Ecto neural progenitor cell (in vitro differentiated cells): ENCODE results near the gene ACOT6.
"Not testable (repeated sequence)": the region's sequence is repeated elsewhere in the genome, so short reads cannot be mapped to it uniquely, and the experiment has no call there.

Experiments used
- DNase-seq: peaks from one replicate; pipeline ENCODE4 v3.0.0-alpha.2; 2018; ENCODE audit warnings: low spot score

Gene ACOT6, protein sequence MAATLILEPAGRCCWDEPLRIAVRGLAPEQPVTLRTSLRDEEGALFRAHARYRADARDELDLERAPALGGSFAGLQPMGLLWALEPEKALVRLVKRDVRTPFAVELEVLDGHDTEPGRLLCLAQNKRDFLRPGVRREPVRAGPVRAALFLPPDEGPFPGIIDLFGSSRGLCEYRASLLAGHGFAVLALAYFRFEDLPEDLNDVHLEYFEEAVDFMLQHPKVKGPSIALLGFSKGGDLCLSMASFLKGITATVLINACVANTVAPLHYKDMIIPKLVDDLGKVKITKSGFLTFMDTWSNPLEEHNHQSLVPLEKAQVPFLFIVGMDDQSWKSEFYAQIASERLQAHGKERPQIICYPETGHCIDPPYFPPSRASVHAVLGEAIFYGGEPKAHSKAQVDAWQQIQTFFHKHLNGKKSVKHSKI

DNA sequence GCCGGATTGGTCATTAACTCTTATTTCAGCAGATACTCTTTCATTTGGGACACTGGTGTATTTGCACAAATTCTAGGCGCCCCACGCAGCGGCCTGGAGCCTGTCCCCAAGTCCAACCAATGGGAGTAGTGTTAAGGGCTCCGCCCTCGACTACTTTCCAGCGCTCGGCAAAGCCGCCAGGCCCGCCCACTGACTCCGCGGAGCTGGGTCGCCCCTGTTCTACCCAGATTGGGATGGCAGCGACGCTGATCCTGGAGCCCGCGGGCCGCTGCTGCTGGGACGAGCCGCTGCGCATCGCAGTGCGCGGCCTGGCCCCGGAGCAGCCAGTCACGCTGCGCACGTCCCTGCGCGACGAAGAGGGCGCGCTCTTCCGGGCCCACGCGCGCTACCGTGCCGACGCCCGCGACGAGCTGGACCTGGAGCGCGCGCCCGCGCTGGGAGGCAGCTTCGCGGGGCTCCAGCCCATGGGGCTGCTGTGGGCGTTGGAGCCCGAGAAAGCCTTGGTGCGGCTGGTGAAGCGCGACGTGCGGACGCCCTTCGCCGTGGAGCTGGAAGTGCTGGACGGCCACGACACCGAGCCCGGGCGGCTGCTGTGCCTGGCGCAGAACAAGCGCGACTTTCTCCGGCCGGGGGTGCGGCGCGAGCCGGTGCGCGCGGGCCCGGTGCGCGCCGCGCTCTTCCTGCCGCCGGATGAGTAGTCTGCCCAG is at the start of gene ACOT6:
TSS of gene ACOT6 (plus strand) at position 179 of the 707 bp plus-strand sequence. CDS start at position 234, 55 bp downstream.
- peak; percentile 90 for DNase-seq

DNA sequence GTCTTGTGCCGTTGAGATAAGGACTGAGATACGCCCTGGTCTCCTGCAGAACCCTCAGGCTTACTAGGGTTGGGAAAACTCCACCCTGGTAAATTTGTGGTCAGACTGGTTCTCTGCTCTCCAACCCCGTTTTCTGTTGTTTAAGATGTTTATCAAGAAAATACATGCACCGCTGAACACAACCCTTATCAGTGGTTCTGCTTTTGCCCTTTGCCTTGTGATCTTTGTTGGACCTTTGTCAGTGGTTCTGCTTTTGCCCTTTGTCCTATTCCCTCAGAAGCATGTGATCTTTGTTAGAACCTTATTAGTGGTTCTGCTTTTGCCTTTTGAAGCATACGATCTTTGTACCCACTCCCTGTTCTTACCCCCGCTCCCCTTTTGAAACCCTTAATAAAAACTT is 49.6 kb upstream of the ACOT6 start:
- DNase-seq = not testable (repeated sequence)

DNA sequence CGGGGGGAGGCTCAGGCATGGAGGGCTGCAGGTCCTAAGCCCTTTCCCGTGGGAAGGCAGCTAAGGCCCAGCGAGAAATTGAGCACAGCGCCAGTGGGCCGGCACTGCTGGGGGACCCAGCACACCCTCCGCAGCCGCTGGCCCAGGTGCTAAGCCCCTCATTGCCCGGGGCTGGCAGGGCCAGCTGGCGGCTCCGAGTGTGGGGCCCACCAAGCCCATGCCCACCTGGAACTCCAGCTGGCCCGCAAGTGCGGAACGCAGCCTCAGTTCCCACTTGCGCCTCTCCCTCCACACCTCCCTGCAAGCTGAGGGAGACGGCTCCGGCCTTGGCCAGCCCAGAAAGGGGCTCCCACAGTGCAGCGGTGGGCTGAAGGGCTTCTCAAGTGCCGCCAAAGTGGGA is 45.9 kb upstream of the ACOT6 start:
- DNase-seq = not testable (repeated sequence)

DNA sequence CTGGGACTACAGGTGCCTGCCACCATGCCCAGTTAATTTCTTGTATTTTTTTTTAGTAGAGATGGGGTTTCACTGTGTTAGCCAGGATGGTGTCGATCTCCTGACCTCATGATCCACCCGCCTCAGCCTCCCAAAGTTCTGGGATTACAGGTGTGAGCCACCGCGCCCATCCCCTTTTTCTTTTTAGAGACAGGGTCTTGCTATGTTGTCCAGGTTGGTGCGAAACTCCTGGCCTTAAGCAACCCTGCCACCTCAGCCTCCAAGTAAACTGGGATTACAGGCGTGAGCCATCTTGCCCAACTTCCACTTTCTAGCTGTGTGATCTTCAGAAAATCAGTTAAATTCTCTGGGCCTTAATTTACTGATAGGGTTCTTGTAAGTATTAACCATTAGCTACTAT is 45.4 kb upstream of the ACOT6 start:
- not testable (repeated sequence) for DNase-seq

DNA sequence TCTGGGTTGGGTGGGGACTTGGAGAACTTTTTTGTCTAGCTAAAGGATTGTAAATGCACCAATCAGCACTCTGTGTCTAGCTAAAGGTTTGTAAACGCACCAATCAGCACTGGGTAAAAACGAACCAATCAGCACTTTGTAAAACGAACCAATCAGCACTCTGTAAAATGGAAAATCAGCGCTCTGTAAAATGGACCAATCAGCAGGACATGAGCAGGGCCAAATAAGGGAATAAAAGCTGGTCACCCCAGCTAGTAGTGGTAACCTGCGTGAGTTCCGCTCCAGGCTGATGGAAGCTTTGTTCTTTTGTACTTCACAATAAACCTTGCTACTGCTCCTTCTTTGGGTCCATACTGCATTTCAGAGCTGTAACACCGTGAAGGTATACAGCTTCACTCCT is 45.0 kb upstream of the ACOT6 start:
- no peak for DNase-seq

GRCh38 chr14:73567951-73568885 is 44.1 kb upstream of the ACOT6 start:
- no peak for DNase-seq

- DNase-seq = not testable (repeated sequence)
Measured at GRCh38 chr14:73568886-73569184, 43.5 kb upstream of the ACOT6 start.

- peak; percentile 70 for DNase-seq
Measured at GRCh38 chr14:73569185-73569958, 42.9 kb upstream of the ACOT6 start, which contains the start of gene ACOT2. ACOT2 (plus strand) TSS chr14:73569213; CDS start chr14:73569241, 28 bp downstream.

GRCh38 chr14:73570913-73571312 is 41.4 kb upstream of the ACOT6 start:
- DNase-seq = peak; percentile 70

- not testable (repeated sequence) for DNase-seq
Measured at GRCh38 chr14:73573034-73573433, 39.3 kb upstream of the ACOT6 start.

GRCh38 chr14:73573740-73574139 is 38.6 kb upstream of the ACOT6 start:
- DNase-seq = not testable (repeated sequence)

DNA sequence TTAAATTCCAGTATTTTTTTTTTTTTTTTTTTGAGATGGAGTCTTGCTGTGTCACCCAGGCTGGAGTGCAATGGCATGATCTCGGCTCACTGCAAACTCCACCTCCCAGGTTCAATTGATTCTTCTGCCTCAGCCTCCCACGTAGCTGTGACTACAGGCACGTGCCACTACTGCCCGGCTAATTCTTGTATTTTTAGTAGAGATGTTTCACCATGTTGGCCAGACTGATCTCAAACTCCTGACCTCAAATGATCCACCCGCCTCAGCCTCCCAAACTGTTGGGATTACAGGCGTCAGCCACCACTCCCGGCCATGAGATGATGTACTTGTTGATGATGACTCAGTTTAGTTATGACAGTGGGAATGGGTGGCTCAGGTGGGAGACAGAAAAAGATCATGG is 38.1 kb upstream of the ACOT6 start:
- not testable (repeated sequence) for DNase-seq

GRCh38 chr14:73576391-73576790 is 35.9 kb upstream of the ACOT6 start:
- DNase-seq = no peak

DNA sequence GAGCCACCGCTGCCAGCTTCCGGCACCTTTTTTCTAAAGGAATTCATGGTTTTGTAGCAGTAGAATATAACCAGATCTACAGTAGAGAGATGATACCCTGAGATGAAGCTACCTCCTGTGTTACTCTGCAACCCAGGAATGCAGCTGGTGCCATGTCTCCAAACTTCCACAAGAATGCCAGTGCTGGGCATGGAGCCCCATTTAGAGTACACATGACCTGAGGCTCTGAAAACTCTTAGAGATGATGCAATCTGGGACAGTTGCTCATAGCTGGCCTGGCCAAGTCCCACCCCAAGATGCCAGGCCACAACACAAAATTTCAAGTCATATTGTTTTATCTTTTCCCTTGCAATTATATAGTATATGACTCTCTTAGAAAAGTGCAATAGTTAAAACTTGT is 35.1 kb upstream of the ACOT6 start:
- DNase-seq = not testable (repeated sequence)

GRCh38 chr14:73582102-73582979 is 30.0 kb upstream of the ACOT6 start:
- not testable (repeated sequence) for DNase-seq

GRCh38 chr14:73588695-73589094 is 23.6 kb upstream of the ACOT6 start:
- DNase-seq = no peak

DNA sequence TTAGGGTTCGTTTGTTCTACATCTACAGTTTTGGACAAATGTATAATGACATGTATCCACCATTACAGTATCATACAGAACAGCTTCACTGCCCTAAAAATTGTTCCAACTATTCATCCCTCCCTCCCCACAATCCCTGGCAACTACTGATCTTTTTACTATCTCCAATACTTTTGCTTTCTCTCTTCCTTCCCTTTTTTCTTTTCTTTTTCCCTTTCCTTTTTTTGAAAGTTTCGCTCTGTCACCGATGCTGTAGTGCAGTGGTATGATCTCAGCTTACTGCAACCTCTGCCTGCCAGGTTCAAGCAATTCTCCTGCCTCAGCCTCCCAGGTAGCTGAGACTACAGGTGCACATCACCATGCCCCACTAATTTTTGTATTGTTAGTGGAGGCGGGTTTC is 23.2 kb upstream of the ACOT6 start:
- DNase-seq = no peak

GRCh38 chr14:73590673-73591004 is 21.7 kb upstream of the ACOT6 start:
- not testable (repeated sequence) for DNase-seq

DNA sequence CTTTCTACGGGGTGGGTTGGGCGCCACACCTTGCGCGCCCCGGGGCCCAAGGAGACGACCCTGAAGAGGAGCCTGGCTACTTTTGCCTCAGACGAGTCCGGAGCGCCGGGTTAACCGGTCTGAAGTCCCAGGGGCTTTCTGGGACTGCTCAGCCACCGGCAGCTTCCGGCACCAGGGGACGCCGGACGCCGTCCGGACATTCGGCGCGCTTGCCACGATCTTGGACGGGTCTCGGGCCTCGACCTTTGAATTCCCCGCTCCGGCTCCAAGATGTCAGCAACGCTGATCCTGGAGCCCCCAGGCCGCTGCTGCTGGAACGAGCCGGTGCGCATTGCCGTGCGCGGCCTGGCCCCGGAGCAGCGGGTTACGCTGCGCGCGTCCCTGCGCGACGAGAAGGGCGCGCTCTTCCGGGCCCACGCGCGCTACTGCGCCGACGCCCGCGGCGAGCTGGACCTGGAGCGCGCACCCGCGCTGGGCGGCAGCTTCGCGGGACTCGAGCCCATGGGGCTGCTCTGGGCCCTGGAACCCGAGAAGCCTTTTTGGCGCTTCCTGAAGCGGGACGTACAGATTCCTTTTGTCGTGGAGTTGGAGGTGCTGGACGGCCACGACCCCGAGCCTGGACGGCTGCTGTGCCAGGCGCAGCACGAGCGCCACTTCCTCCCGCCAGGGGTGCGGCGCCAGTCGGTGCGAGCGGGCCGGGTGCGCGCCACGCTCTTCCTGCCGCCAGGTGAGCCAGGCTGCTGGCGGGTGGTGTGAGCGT is 20.4 kb upstream of the ACOT6 start, which contains the start of gene ACOT4:
TSS of gene ACOT4 (plus strand) at position 184 of the 760 bp plus-strand sequence. CDS start at position 271, 87 bp downstream.
- DNase-seq = peak; percentile 55

DNA sequence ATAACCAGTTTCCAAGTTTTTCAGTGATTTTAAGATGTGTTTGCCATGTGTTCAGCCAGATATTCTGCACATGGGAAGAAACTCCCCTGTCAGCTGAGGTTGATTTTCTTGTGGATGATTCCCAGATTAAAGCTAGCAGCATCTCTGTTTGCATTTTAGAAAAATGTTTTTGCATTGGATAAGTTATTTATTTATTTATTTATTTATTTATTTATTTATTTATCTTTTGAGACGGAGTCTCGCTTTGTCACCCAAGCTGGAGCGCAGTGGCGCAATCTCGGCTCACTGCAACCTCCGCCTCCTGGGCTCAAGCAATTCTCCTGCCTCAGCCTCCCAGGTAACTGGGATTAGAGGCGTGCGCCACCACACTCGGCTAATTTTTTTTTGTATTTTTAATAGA is 17.8 kb upstream of the ACOT6 start:
- DNase-seq = no peak
